Renal cortex interstitium (tissue), 11 donors: ENCODE measurements around the gene BDKRB2. TPM values are rescaled to one million over a fixed set of nuclear protein-coding genes. Genes with fewer than 3 reads are reported as not detected.

Experiments used
- DNase-seq, 11 donors: peaks; one replicate each; pipeline ENCODE4 v3.0.0-alpha.2; 2013; ENCODE audit warnings: low read depth in 9 of 11, low spot score in 4 of 11; ENCODE audit errors: extremely low read depth in 1 of 11
- polyA plus RNA-seq, 3 donors: library from polyadenylated mRNA; unstranded; fragments of 120-200 nt; gene quantifications; one replicate each; pipeline ENCODE4 v1.2.1, GENCODE V29; 2013; ENCODE audit not compliant: insufficient read length in 3 of 3

The BDKRB2 gene
- polyA plus RNA-seq, 3 donors = 3.3 to 5.2 (median 3.5) TPM

DNA sequence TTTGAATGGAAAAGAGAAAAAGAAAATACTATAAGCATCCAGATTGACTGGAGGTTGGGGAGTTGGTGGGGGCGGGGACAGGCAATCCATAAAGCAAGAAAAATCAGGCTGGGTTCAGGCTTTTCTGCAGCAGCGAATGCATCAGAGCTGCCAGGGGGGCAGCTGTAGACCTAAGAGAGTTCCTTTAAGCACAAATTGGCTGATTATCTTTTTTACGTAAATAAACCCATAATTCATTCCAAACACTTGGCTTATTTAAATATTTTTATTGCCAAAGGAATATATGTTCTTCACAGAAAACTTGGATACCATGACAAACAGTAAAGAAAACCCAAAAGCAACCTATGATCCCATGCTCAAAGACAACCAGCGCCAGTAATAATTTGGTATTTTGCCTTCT is 10.2 kb downstream of the BDKRB2 start:
- DNase-seq = no peak

DNA sequence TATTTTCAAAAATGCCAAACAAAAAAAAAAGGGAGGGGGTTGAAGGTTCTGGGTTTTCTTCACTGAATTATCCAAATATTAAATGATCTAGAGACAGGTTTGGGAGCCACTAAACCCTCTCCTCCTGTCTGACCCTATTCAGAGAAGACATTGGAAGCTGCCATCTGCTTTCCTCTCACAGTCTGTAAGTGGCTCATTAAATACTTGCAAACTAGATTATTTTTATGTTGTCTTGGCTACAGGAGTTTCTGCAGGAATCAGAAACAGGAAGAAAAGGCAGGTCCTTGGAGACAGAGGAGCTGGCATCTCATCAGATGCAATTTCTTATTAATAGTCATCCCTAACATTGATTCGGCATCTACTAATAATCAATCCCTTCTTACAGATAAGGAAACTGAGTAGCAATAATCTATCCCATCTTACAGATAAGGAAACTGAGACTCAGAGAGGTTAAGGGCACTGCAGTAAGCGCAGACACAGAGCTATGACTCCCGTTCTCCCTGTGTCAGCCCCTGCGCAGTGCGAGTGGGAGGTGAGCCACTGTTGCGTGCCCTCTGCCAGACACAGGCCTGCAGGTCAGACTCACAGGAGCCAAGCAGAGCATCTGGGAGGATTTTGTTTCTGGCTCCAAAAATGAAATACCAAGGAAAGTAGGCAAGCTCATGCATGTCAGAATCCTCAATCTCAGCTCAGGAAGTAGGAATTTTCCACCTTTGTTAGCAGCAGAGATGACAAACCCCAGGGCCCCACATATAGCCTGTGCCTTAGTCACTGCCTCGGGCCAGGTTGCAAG is 11.0 kb downstream of the BDKRB2 start:
- DNase-seq = no peak

DNA sequence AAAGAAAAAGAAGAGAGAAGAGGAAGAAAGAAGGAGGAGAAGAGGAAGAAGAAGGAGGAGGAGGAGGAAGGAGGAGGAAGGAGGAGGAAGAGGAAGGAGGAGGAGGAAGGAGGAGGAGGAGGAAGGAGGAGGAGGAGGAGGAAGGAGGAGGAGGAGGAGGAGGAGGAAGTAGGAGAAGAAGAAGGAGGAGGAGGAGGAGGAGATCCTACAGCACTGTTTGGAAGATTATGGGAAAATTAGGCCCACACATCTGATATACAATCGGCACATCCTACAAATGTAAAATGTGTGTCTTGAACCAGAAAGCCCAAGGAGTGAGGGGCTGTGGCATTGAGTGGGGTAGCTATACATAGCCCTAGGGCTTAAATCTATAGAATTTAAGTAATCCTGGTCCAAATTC is 12.0 kb downstream of the BDKRB2 start:
- no peak for DNase-seq

DNA sequence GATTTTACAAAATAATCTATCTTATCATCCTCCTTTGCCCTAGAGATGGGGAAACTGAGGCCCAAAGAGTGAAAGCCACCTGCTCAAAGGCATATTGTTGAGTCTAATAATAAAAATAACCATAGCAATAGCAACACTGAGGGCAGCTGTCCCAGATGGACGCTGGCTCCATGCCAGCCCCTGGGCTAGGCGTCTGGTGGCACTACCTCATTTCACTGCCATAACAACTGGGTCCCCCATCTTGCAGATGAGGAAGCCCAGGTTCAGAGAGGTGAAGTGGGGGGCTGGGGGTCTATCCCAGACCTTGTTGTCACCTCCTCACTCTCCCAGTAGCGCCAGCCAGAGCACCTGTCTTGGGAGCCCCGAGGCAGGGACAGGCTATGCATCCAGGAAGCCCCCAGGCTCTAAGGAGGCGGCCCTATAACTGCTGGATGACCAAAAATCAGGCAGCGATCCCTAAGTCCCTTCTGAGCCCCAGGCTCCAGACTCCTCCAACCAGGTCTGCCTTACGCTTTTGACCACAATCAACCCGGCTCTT is 12.8 kb downstream of the BDKRB2 start:
- DNase-seq = no peak

DNA sequence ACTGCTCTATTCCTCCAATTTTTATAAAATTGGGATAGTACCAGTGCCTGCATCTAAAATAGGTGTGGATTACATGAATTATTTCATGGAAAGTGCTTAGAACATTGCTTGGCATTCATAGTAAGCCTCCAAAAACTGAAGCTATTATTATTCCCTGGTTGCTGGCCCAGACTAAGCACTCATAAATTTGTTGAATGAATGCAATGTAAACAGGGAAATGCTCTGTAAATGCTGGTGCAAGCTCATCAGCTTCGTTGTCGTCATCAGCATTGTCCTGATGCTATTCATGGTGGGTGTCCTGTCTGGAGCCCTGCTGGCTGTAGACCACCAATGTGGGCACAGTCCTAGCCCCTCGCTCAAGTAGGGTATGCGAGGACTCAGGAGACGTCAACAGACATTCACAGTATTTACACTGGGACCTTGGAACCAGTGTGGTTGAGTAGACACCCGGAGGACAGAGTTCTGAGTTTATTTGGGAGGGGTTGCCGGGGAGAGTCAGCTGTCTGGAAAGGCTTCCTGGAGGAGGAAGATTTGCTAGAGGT is 16.5 kb downstream of the BDKRB2 start:
- no peak for DNase-seq

DNA sequence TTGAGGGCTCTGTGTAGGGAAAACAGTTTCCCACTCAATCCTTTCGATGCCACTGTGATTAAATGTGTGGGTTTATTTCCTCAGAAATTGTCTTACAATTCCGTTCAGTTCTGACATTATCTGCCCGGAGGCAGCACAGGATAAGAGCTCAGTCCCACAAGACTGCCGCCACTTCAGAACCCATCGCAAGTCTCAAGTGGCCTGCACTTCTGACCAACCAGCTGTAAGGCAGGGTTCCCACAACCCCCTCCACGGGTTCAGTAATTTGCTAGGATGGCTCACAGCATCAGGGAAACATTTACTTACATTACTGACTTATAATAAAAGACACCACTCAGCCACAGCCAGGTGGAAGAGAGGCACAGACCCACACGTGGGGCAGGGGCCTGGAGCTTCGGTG is 17.2 kb downstream of the BDKRB2 start:
- no peak for DNase-seq

DNA sequence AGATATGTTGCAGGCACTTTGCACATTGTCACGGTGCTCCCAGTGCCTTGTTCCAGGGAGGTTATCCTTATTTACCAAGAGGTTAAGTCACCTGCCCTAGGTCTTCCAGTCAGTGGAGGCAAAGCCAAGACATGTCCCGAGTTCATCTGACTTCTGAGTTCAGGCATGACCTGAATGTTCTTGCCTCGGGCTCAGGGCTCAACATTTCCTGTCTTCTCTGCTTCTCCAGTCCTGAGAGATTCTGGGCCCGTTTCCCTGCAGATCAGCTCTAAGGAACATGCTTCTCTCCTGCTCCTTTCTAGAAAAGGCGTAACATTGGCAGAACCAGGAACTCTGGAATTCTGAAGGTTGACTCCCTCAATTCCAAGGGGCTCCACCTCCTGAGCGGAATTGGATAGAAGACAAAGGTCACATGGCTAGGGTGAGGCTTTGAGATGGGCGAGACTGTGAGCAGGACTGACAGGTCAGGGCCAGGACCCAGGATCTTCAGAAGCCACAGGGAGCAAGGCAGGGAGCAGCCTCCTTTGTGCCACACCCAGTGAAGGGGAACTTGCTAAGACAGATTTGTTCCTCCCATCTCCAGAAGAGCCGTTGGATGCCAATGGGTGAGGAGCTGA is 19.9 kb downstream of the BDKRB2 start:
- no peak for DNase-seq

DNA sequence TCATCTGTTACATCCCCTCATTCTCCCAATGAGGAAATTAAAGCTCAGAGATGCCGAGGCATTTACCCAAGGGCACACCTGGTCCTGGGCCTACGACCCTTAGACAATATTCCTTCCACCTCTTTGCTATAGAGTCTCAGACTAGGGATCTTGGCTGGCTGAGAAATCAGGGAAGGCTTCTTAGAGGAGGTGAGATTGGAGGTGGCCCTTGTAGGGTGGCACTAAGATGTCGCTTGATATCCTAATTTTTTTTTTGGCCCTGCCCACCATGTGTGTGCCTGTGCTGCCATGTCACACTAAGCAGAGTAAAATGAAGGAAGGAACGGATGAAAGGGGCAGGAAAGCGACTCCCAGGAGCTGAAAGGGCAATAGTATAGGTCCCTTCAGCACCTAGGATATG is 20.6 kb downstream of the BDKRB2 start:
- DNase-seq = no peak

DNA sequence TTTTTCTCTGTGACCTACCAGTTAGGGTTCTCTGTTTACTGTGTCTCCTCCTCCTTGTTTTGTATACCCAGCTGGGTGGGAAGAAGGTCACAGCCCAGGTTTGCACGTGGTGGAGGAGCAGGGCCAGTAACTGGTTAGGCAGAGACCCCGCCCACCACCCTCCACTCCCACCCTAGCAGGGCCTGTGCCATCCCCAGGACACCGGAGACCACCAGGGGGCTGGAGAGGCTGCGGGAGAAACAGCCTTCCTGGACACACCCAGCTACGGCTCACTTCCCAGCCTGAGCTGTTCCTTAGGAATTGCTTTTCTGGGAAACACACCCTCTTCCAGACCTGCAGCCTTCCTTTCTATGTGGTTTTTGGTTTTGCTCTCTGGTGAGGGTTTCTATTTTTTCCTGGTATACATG is 21.1 kb downstream of the BDKRB2 start:
- DNase-seq = peak in 1 of 11 donors; percentile 16

DNA sequence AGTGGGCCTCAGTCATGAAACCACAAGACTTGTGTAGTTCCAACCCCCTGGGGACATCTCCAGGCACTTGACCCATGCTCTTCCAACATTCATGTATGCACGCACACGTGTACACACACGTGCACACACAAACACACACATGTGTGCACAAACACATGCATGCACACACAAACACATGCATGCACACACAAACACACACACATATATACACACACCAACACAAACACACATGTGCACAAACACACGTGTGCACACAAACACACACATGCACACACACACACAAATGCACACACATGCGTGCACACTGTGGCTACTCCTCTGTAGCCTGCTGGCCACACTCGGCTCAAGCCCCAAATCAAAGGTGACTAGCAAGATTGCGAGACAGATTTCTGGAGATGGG is 22.8 kb downstream of the BDKRB2 start:
- no peak for DNase-seq

DNA sequence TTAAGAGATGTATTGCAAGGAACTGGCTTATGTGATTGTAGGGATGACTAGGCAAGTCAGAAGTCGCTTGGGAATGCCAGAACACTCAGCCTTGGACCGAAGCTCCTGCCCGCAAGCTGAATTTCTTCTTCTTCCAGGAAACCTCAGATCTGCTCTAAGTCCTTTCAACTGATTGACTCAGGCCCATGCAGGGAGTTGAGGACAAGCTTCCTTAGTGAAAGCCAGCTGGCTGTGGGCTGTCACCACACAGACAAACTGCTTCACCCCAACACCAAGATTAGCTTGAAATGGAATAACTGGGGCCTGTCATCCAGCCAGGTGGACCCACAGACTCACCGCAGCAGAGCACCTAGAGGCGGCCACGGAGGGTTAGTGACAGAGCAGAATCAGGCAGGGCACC is 24.7 kb downstream of the BDKRB2 start:
- no peak for DNase-seq

DNA sequence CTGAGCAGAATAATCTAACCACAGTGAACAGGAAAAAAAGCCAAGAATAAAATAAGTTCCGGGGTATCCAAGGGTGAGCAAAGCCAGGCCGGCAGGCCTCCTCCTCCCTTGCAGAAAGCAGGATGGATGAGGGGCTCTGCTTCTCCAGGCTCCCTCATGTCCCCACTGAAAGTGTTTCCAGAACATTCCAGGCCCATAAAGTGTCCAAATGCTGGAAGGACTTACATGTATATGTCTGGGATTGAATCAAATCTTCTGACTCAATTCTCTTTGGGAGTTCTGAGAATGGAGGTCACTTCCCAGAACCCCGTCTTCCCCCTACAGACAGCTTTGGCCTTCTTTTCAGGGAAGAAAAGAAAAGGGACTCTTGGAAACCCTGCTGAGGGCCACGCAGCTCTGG is 26.4 kb downstream of the BDKRB2 start:
- DNase-seq = no peak

DNA sequence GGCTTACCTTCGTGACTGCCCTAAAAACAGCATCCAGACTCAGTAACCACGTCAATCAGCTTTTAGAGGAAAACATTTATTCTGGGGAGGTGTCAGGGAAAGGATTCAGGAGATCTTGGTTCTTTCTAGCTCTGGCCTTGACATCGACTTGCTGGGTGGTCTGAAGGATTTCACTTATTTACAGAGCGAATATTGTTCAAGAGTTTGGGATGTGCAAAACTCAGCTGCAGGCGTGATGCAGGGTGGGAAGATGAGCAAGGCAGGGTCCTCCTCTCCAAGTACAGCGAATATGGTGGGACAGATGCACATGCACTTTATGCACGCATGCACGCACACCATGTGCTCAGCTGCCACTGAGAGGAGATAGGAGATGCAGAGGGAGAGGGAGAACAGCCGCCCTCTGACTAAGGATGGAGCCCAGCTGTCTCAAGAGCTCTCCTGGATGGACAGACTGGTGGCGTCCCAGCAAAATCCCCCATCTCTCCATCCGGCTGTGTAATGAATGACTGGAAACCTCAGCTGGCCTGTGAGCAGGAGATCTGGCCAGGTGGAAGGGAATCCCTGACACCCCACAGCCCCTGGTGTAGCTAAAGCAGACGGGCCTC is 27.0 kb downstream of the BDKRB2 start:
- DNase-seq = no peak

DNA sequence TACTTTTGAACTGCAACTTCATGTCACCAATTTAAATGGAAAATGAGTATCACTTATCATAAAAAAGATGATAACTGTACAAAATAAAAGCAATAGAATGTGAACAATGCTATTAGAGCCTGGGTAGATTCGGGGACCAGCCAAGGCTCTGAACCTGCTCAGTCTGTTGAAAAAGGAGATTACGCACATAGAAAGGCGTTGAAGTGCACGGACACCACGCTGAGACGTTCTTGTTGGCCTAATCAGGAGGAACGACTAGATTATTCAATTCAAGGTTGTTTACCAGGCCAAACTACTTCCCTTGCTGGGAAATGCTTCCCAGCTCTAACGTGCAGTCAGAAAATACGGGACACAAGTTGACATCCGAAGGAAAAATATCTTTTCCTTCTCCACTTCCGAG is 27.9 kb downstream of the BDKRB2 start:
- DNase-seq = no peak

DNA sequence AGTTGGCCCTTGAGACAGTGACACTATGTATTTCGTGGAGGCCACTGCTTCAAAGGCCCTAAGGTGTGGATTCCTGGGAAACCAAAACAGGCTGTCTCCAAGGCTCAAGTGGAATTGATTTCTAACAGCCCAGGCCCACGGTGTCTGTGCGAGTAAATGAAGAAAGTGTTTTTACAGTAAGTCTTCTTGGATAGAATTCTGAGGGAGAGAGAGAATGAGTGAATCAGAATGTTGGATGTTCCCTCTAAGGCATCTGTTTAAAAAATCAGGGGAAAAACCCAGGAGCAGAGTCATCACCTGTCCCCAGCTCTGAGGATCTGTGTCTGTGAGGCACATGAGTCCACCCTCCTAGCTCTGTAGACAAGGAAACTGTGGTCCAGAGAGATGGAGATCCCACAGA is 29.0 kb downstream of the BDKRB2 start:
- no peak for DNase-seq

DNA sequence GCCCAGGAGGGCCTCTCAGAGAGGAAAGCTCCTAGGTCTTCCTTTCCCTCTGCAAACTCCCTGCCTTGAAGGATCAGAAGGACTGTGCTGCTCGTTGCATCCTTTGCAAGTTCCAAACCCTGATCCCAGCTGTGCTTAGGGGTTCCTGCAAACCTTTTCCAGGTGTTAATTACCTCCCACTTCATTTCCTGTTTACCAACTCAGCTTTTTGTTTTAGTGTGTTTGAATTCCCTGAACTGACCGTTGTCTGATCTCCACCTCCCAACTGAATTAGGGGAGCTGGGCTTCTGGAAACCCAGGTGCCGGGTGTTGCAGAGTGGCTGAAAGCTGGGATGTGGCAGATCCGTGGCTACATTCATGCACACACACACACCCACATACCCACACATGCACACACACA is 30.8 kb downstream of the BDKRB2 start:
- no peak for DNase-seq

DNA sequence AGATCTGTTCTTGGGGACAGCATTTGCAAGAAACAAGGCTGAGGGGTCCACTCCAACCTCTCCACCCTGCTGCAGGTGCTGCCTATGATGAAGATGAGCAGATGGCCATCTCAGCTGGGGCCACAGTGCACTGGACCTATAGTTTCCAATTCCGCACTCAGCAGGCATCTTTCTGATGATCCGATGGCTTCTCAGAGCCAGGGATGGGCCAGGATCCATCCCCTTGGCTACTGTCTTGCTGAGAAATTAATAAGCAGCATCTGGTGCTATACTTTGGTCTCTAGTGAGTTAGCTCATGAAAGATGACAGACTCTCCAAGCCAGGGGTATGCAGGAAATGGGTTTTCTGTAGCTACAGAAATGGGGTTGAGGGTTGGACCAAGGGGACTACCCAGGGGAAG is 33.0 kb downstream of the BDKRB2 start:
- DNase-seq = no peak

DNA sequence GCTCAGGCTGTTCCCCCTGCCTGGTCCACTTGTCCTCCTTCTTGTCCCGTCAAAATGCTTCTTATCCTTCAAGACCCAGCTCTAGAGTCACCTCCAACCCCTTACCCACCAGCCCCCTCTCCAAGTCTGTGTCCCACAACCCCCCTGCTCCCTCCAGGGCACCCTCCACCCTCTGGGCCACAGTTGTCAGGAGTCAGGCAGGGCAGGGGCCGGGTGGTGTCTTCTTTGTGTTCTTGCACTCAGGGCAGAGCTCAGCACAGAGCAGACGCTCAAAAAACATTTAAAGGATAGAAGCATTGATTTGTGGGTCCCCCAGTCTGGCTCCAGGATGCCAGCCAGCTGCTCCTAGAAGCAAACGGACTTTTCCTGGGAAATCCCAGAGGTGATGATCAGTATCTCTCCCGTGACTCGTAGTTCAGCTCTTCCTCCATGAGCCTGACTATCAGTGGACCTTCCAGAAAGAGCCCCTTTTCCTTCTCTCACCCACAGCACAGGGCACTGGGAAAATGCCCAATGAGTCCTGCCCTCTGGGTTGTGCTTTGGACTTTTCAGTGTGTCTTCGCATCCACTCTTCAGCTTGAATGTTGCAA is 34.1 kb downstream of the BDKRB2 start:
- DNase-seq = no peak

DNA sequence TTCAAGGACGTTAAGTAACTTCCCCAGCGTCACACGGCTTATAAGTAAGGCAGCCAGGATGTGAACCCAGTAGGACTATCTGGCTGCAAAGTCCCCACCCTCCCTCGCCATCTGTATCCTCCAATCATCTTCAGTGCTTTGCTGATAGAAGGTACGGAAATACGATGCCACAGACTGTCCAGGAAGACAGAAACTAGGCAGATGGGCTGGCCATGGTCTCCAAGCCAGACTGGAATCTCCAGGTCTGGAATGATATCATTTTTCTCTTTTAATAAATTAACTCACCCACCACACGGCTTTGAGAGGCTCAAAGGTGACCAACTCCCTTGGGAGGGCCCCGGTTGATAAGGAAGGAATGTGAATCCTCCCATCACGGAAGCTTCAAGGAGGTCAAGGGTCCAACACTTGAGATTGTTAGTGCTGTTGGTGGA is 35.1 kb downstream of the BDKRB2 start:
- no peak for DNase-seq

DNA sequence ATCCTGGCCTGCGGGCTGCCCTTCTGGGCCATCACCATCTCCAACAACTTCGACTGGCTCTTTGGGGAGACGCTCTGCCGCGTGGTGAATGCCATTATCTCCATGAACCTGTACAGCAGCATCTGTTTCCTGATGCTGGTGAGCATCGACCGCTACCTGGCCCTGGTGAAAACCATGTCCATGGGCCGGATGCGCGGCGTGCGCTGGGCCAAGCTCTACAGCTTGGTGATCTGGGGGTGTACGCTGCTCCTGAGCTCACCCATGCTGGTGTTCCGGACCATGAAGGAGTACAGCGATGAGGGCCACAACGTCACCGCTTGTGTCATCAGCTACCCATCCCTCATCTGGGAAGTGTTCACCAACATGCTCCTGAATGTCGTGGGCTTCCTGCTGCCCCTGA is 36.0 kb downstream of the BDKRB2 start:
- DNase-seq = no peak
